HepG2 (cell line): ENCODE data around the gene ASGR1. TPM values are rescaled to one million over a fixed set of nuclear protein-coding genes. Genes with fewer than 3 reads are reported as not detected.

Experiments used
- AGO1 ChIP-seq: fragments of 200-400 bp; formaldehyde crosslinking; IDR thresholded peaks from 2 replicates; pipeline ENCODE4 v1.6.1; 2017; ENCODE audit warnings: mild to moderate bottlenecking, low read depth, low read length, moderate library complexity; ENCODE audit not compliant: poor library complexity, severe bottlenecking
- GABPA ChIP-seq, 2 experiments: IDR thresholded peaks; 2 replicates each; pipeline ENCODE4 v1.6.1; 2011 to 2016; ENCODE audit warnings: low read depth in 2 of 2, low read length in 1 of 2, missing biosample characterization in 1 of 2, missing genetic modification characterization in 1 of 2
- HNRNPUL1 ChIP-seq: fragments of 200-400 bp; formaldehyde crosslinking; IDR thresholded peaks from 2 replicates; pipeline ENCODE4 v1.6.1; 2017; ENCODE audit warnings: low read depth, mild to moderate bottlenecking, low read length, moderate library complexity
- KLF11 ChIP-seq: IDR thresholded peaks from 2 replicates; pipeline ENCODE4 v1.6.1; 2016; ENCODE audit warnings: missing compliant biosample characterization
- MATR3 ChIP-seq: sonication (generic); formaldehyde crosslinking; IDR thresholded peaks from 2 replicates; pipeline ENCODE4 v1.4.0; 2020; ENCODE audit warnings: missing genetic modification reagents
- MED8 ChIP-seq: sonication (generic); formaldehyde crosslinking; IDR thresholded peaks from 2 replicates; pipeline ENCODE4 v1.8.1; 2023; ENCODE audit warnings: mild to moderate bottlenecking, missing genetic modification reagents; ENCODE audit not compliant: insufficient replicate concordance
- NFIC ChIP-seq: IDR thresholded peaks from 2 replicates; pipeline ENCODE4 v1.6.1; 2012; ENCODE audit warnings: mild to moderate bottlenecking, low read length, inconsistent platforms
- NRL ChIP-seq: sonication (generic); formaldehyde crosslinking; IDR thresholded peaks from 2 replicates; pipeline ENCODE4 v1.5.0; 2020; ENCODE audit warnings: missing genetic modification reagents, mild to moderate bottlenecking, moderate library complexity, borderline replicate concordance
- PRPF4 ChIP-seq: fragments of 200-400 bp; formaldehyde crosslinking; IDR thresholded peaks from 2 replicates; pipeline ENCODE4 v1.6.1; 2016; ENCODE audit warnings: low read length, low read depth; ENCODE audit not compliant: poor library complexity, severe bottlenecking
- RFXANK ChIP-seq: IDR thresholded peaks from 2 replicates; pipeline ENCODE4 v1.6.1; 2016
- SIN3B ChIP-seq: fragments of 150-350 bp; IDR thresholded peaks from 2 replicates; pipeline ENCODE4 v1.6.1; 2014; ENCODE audit warnings: low read length
- TARDBP ChIP-seq: sonication (generic); formaldehyde crosslinking; IDR thresholded peaks from 2 replicates; pipeline ENCODE4 v1.8.0; 2022; ENCODE audit warnings: mild to moderate bottlenecking, missing genetic modification reagents
- TIGD3 ChIP-seq: sonication (generic); formaldehyde crosslinking; IDR thresholded peaks from 2 replicates; pipeline ENCODE4 v1.5.1; 2020; ENCODE audit warnings: mild to moderate bottlenecking, missing genetic modification reagents, borderline replicate concordance
- TRIM22 ChIP-seq: fragments of 450-650 bp; IDR thresholded peaks from 2 replicates; pipeline ENCODE4 v1.6.1; 2017
- YEATS2 ChIP-seq: sonication (generic); formaldehyde crosslinking; IDR thresholded peaks from 2 replicates; pipeline ENCODE4 v1.4.0; 2020; ENCODE audit warnings: missing genetic modification reagents, borderline replicate concordance
- ZBTB38 ChIP-seq: sonication (generic); formaldehyde crosslinking; IDR thresholded peaks from 2 replicates; pipeline ENCODE4 v1.5.1; 2020; ENCODE audit warnings: mild to moderate bottlenecking, missing genetic modification reagents
- ZNF10 ChIP-seq: sonication (generic); formaldehyde crosslinking; IDR thresholded peaks from 2 replicates; pipeline ENCODE4 v1.4.0; 2020; ENCODE audit warnings: mild to moderate bottlenecking, low read depth, missing genetic modification reagents, borderline replicate concordance
- ZNF296 ChIP-seq: sonication (generic); formaldehyde crosslinking; conservative IDR thresholded peaks from 2 replicates; pipeline ENCODE4 v1.5.0; 2020; ENCODE audit warnings: mild to moderate bottlenecking, missing genetic modification reagents
- ZNF350 ChIP-seq: sonication (generic); formaldehyde crosslinking; IDR thresholded peaks from 2 replicates; pipeline ENCODE4 v1.4.0; 2020; ENCODE audit warnings: mild to moderate bottlenecking, low read depth, missing genetic modification reagents, borderline replicate concordance
- ZNF558 ChIP-seq: sonication (generic); formaldehyde crosslinking; IDR thresholded peaks from 2 replicates; pipeline ENCODE4 v1.9.0; 2022; ENCODE audit warnings: mild to moderate bottlenecking, missing genetic modification reagents, borderline replicate concordance
- ZNF562 ChIP-seq: sonication (generic); formaldehyde crosslinking; IDR thresholded peaks from 2 replicates; pipeline ENCODE4 v1.8.0; 2022; ENCODE audit warnings: missing genetic modification reagents, borderline replicate concordance
- ZNF614 ChIP-seq: IDR thresholded peaks from 2 replicates; pipeline ENCODE4 v1.6.1; 2018; ENCODE audit warnings: missing biosample characterization, missing genetic modification reagents, inconsistent platforms, borderline replicate concordance
- ZNF691 ChIP-seq: sonication (generic); formaldehyde crosslinking; IDR thresholded peaks from 2 replicates; pipeline ENCODE4 v1.4.0; 2020; ENCODE audit warnings: missing genetic modification reagents, low read depth, mild to moderate bottlenecking, borderline replicate concordance
- ZNF777 ChIP-seq: sonication (generic); formaldehyde crosslinking; IDR thresholded peaks from 2 replicates; pipeline ENCODE4 v1.4.0; 2020; ENCODE audit warnings: missing genetic modification reagents
- ZNF788 ChIP-seq: sonication (generic); formaldehyde crosslinking; IDR thresholded peaks from 2 replicates; pipeline ENCODE4 v1.5.0; 2020; ENCODE audit warnings: mild to moderate bottlenecking, missing genetic modification reagents, borderline replicate concordance
- polyA plus RNA-seq, 8 experiments: library from polyadenylated mRNA; depleted of rRNA in 3 of 8; stranded (reverse) in 7 of 8; unstranded in 1 of 8; fragments of >200 nt; fragmentation: Illumina TruSeq in 4 of 8; extraction: Trizol in 4 of 8; gene quantifications; 2 replicates each; pipeline versions ENCODE4 v1.2.1 to v1.2.3, GENCODE V29; 2011 to 2016; ENCODE audit warnings: low read depth in 4 of 8, missing spikeins in 1 of 8, mixed read lengths in 1 of 8; ENCODE audit not compliant: insufficient read depth in 1 of 8
- total RNA-seq, 5 experiments: library from RNA; depleted of rRNA; stranded (reverse); fragments of >200 nt; fragmentation: Illumina TruSeq; extraction: Trizol; gene quantifications; 2 replicates each; pipeline ENCODE4 v1.2.3, GENCODE V29; 2016; ENCODE audit warnings: low read depth in 1 of 5
- TF ChIP-seq, protein P1 (sequence below): sonication (generic); formaldehyde crosslinking; conservative IDR thresholded peaks from 2 replicates; pipeline ENCODE4 v1.8.1; 2023; ENCODE audit warnings: missing genetic modification reagents

Gene ASGR1
- total and polyA plus RNA-seq, 2 of the 13 experiments (the other 11 are each of a cell fraction or from before 2014, with no cell fraction given) = 353 to 796 TPM

- TF ChIP-seq NFIC (0 out of 2 replicates have a peak, but pooled peaks have one; percentile 55), MED8 (no peak), ZNF558 (CRISPR knock-in tag) (no peak), RFXANK (CRISPR knock-in tag) (no peak), ZNF777 (CRISPR knock-in tag) (no peak), ZNF562 (no peak), ZBTB38 (CRISPR knock-in tag) (peak; percentile 63; the same call in 1 of the 2 replicates), ZNF350 (no peak), GABPA (IDR thresholded peaks at IDR 0.05; ENCODE audit: low read depth, low read length) (no peak), GABPA (CRISPR knock-in tag; IDR thresholded peaks at IDR 0.05; ENCODE audit: low read depth) (no peak), PRPF4 (no peak), ZNF296 (CRISPR knock-in tag) (no peak), NRL (CRISPR knock-in tag) (no peak), ZNF691 (CRISPR knock-in tag) (peak; percentile 61; the same call in 1 of the 2 replicates), ZNF614 (0 out of 2 replicates have a peak, but pooled peaks have one; percentile 44), SIN3B (no peak), TIGD3 (CRISPR knock-in tag) (no peak), TARDBP (CRISPR knock-in tag) (0 out of 2 replicates have a peak, but pooled peaks have one; percentile 12), HNRNPUL1 (no peak), YEATS2 (no peak; the same call in 1 of the 2 replicates), MATR3 (CRISPR knock-in tag) (no peak), ZNF788 (CRISPR knock-in tag) (peak; percentile 51; the same call in 1 of the 2 replicates), KLF11 (CRISPR knock-in tag) (no peak), ZNF10 (no peak), TRIM22 (no peak), AGO1 (no peak)
- TF ChIP-seq, protein P1, sequence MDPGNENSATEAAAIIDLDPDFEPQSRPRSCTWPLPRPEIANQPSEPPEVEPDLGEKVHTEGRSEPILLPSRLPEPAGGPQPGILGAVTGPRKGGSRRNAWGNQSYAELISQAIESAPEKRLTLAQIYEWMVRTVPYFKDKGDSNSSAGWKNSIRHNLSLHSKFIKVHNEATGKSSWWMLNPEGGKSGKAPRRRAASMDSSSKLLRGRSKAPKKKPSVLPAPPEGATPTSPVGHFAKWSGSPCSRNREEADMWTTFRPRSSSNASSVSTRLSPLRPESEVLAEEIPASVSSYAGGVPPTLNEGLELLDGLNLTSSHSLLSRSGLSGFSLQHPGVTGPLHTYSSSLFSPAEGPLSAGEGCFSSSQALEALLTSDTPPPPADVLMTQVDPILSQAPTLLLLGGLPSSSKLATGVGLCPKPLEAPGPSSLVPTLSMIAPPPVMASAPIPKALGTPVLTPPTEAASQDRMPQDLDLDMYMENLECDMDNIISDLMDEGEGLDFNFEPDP = no peak
These were observed 4.9 kb upstream of the ASGR1 start (continued) for GRCh38 chr17:7184091-7184488.
